OCI-LY1 (cell line): Measurements from ENCODE around the gene SLC25A13.

Experiments used
- H2AFZ ChIP-seq: fragments of 200-600 bp; sonication (generic), shearing (Covaris generic); 2 replicates; pipeline ENCODE4 v1.6.0; 2014; ENCODE audit warnings: antibody characterized with exemption, mild to moderate bottlenecking, low read length
- H3F3A ChIP-seq: fragments of 200-600 bp; sonication (generic), shearing (Covaris generic); 2 replicates; pipeline ENCODE4 v1.6.0; 2014; ENCODE audit warnings: mild to moderate bottlenecking, antibody characterized with exemption, low read length, moderate library complexity; ENCODE audit not compliant: insufficient read depth
- H3K27ac ChIP-seq: fragments of 200-600 bp; sonication (generic); 2 replicates; pipeline ENCODE4 v1.5.1; 2014; ENCODE audit warnings: low read length, mixed run types, mild to moderate bottlenecking, low read depth; ENCODE audit not compliant: poor library complexity, severe bottlenecking
- H3K27me3 ChIP-seq: fragments of 200-600 bp; sonication (generic); 2 replicates; pipeline ENCODE4 v1.6.0; 2014; ENCODE audit warnings: antibody characterized with exemption, mild to moderate bottlenecking, low read length, moderate library complexity; ENCODE audit not compliant: insufficient read depth
- H3K36me3 ChIP-seq: fragments of 200-600 bp; sonication (generic); 2 replicates; pipeline ENCODE4 v1.6.1; 2014; ENCODE audit warnings: mild to moderate bottlenecking, antibody characterized with exemption, low read length, moderate library complexity, mixed read lengths; ENCODE audit not compliant: insufficient read depth
- H3K4me1 ChIP-seq: fragments of 200-600 bp; sonication (generic); 2 replicates; pipeline ENCODE4 v1.5.1; 2014; ENCODE audit warnings: mild to moderate bottlenecking, low read length, moderate library complexity; ENCODE audit not compliant: insufficient read depth, severe bottlenecking
- H3K4me2 ChIP-seq: fragments of 200-600 bp; sonication (generic), shearing (Covaris generic); 2 replicates; pipeline ENCODE4 v1.6.1; 2014; ENCODE audit warnings: low read length
- H3K4me3 ChIP-seq: fragments of 200-600 bp; sonication (generic); 2 replicates; pipeline ENCODE4 v1.5.1; 2014; ENCODE audit warnings: low read length, low read depth, mild to moderate bottlenecking, mixed read lengths; ENCODE audit not compliant: poor library complexity, severe bottlenecking
- H3K79me2 ChIP-seq: fragments of 200-600 bp; shearing (Covaris generic); 2 replicates; pipeline ENCODE4 v1.6.1; 2016; ENCODE audit warnings: mixed run types, low read length, mixed read lengths; ENCODE audit not compliant: insufficient read depth
- H3K9ac ChIP-seq: fragments of 200-600 bp; sonication (generic), shearing (Covaris generic); 2 replicates; pipeline ENCODE4 v1.6.1; 2014; ENCODE audit warnings: mild to moderate bottlenecking, low read length, mixed read lengths
- H3K9me2 ChIP-seq: fragments of 200-600 bp; sonication (generic), shearing (Covaris generic); 2 replicates; pipeline ENCODE4 v1.6.1; 2014; ENCODE audit warnings: low read depth, mild to moderate bottlenecking, low read length, mixed read lengths
- H3K9me3 ChIP-seq: fragments of 200-600 bp; shearing (Covaris generic); 2 replicates; pipeline ENCODE4 v1.6.1; 2014; ENCODE audit warnings: low read length, mixed read lengths
- H4K20me1 ChIP-seq: fragments of 200-600 bp; sonication (generic), shearing (Covaris generic); 2 replicates; pipeline ENCODE4 v1.6.0; 2016; ENCODE audit warnings: mild to moderate bottlenecking, low read length; ENCODE audit not compliant: insufficient read depth
- CTCF ChIP-seq: fragments of 200-600 bp; sonication (generic), shearing (Covaris generic); IDR thresholded peaks from 2 replicates; pipeline ENCODE4 v1.5.1; 2017; ENCODE audit warnings: mild to moderate bottlenecking, antibody characterized with exemption, low read length, moderate library complexity, mixed read lengths
- EZH2 ChIP-seq: fragments of 200-600 bp; sonication (generic), shearing (Covaris generic); IDR thresholded peaks from 2 replicates; pipeline ENCODE4 v1.8.0; 2017; ENCODE audit warnings: borderline replicate concordance, mixed run types, mild to moderate bottlenecking, antibody characterized with exemption, low read length, moderate library complexity, mixed read lengths

SLC25A13 gene

GRCh38 chr7:96310110-96310509, 11.8 kb downstream of the SLC25A13 start:
- TF ChIP-seq CTCF (no peak), EZH2 (no peak)
- no peak overlapping the region for H3K9ac ChIP-seq
- no peaks in the 10 kb centered on the region for H3F3A ChIP-seq
- H3K27me3 ChIP-seq = no peaks in the 10 kb centered on the region
- H4K20me1 ChIP-seq = no peaks in the 10 kb centered on the region
- no peaks in the 10 kb centered on the region for H3K79me2 ChIP-seq
- no peaks in the 10 kb centered on the region for H3K4me1 ChIP-seq
- no peaks in the 10 kb centered on the region for H3K9me2 ChIP-seq
- H3K9me3 ChIP-seq = no peaks in the 10 kb centered on the region
- H3K27ac ChIP-seq = no peak overlapping the region
- no peak overlapping the region for H3K4me2 ChIP-seq
- peaks cover 3% of the 10 kb centered on the region; the same call in 1 of the 2 replicates for H3K36me3 ChIP-seq
- no peak overlapping the region for H2AFZ ChIP-seq
- H3K4me3 ChIP-seq = no peak overlapping the region

- Histone ChIP-seq H3K27me3 (no peaks in the 10 kb centered on the region), H2AFZ (no peak overlapping the region)
These were observed 13.0 kb downstream of the SLC25A13 start for GRCh38 chr7:96308950-96309263.

GRCh38 chr7:96308253-96308949, 13.5 kb downstream of the SLC25A13 start:
- H3K9me3 ChIP-seq = no peaks in the 10 kb centered on the region
- H3K4me2 ChIP-seq = no peak overlapping the region
- no peaks in the 10 kb centered on the region for H3K27me3 ChIP-seq
- no peaks in the 10 kb centered on the region for H3K79me2 ChIP-seq
- no peak overlapping the region for H3K27ac ChIP-seq
- no peaks in the 10 kb centered on the region for H3K9me2 ChIP-seq
- no peak overlapping the region for H2AFZ ChIP-seq
- peaks cover 3% of the 10 kb centered on the region; the same call in 1 of the 2 replicates for H3K36me3 ChIP-seq
- no peaks in the 10 kb centered on the region for H3K4me1 ChIP-seq
- no peak overlapping the region for H3K9ac ChIP-seq
- H3F3A ChIP-seq = no peaks in the 10 kb centered on the region
- TF ChIP-seq CTCF (no peak), EZH2 (no peak)
- no peak overlapping the region for H3K4me3 ChIP-seq
- no peaks in the 10 kb centered on the region for H4K20me1 ChIP-seq

More at GRCh38 chr7:96308950-96309263, 13.0 kb downstream of the SLC25A13 start:
- Histone ChIP-seq H3K4me2 (no peak overlapping the region), H4K20me1 (no peaks in the 10 kb centered on the region), H3K27ac (no peak overlapping the region), H3K9me3 (no peaks in the 10 kb centered on the region), H3K9me2 (no peaks in the 10 kb centered on the region), H3K4me3 (no peak overlapping the region), H3K9ac (no peak overlapping the region), H3F3A (no peaks in the 10 kb centered on the region), H3K79me2 (no peaks in the 10 kb centered on the region), H3K36me3 (peaks cover 3% of the 10 kb centered on the region; the same call in 1 of the 2 replicates), H3K4me1 (no peaks in the 10 kb centered on the region)
- TF ChIP-seq EZH2 (no peak), CTCF (no peak)
